HT-29 (cell line): Measurements from ENCODE around the gene KCNN4. TPM values are rescaled to one million over a fixed set of nuclear protein-coding genes. Genes with fewer than 3 reads are reported as not detected.

Experiments used
- DNase-seq: peaks from one replicate; pipeline ENCODE4 v3.0.0-alpha.2; 2015; ENCODE audit warnings: low spot score
- total RNA-seq: library from RNA; depleted of rRNA; stranded (reverse); fragments of >200 nt; shearing (Covaris generic); gene quantifications from 2 replicates; pipeline ENCODE4 v1.2.3, GENCODE V29; 2014; rRNA removed

The KCNN4 gene
- total RNA-seq, 1 experiment from 2014 or later, result not detected

GRCh38 chr19:43719378-43719868, 61.4 kb downstream of the KCNN4 start:
- no peak for DNase-seq

GRCh38 chr19:43718627-43719377, 62.0 kb downstream of the KCNN4 start:
- no peak for DNase-seq

Other genes with a start within 250 kb of the KCNN4 start
- gene ZNF575, start 247.8 kb downstream of the KCNN4 start, total RNA-seq, result 0.08 TPM in 2 replicates
- gene XRCC1, start 205.4 kb downstream of the KCNN4 start, total RNA-seq, result 59.7 and 60.1 TPM in 2 replicates
- gene PINLYP, start 205.2 kb downstream of the KCNN4 start, total RNA-seq, result 0.03 TPM in 1 of 2 replicates, not detected in the other
- gene IRGQ, start 184.8 kb downstream of the KCNN4 start, total RNA-seq, result 23.0 and 26.0 TPM in 2 replicates
- 29.6 and 41.8 TPM in 2 replicates for gene ZNF576, start 184.4 kb downstream of the KCNN4 start, total RNA-seq
- gene SRRM5, start 168.9 kb downstream of the KCNN4 start, total RNA-seq, result 0.50 and 0.74 TPM in 2 replicates
- 92.9 and 100 TPM in 2 replicates for gene ZNF428, start 161.3 kb downstream of the KCNN4 start, total RNA-seq
- gene CADM4, start 141.1 kb downstream of the KCNN4 start, total RNA-seq, result 2.7 and 6.4 TPM in 2 replicates
- gene PLAUR, start 110.8 kb downstream of the KCNN4 start, total RNA-seq, result 174 and 190 TPM in 2 replicates
- gene IRGC, start 64.9 kb downstream of the KCNN4 start, total RNA-seq, result 0.08 TPM in 1 of 2 replicates, not detected in the other
- gene SMG9, start 26.0 kb downstream of the KCNN4 start, total RNA-seq, result 89.4 and 99.7 TPM in 2 replicates
- gene LYPD5, start 21.5 kb upstream of the KCNN4 start, total RNA-seq, result 0.05 and 0.23 TPM in 2 replicates
- gene ZNF283, start 46.3 kb upstream of the KCNN4 start, total RNA-seq, result 5.1 and 10.9 TPM in 2 replicates
- gene ZNF404, start 103.0 kb upstream of the KCNN4 start, total RNA-seq, result not detected in 2 replicates
- gene ZNF45, start 154.3 kb upstream of the KCNN4 start, total RNA-seq, result 8.4 and 9.3 TPM in 2 replicates
- 0.68 and 0.97 TPM in 2 replicates for gene ZNF221, start 170.3 kb upstream of the KCNN4 start, total RNA-seq
- 3.2 and 5.7 TPM in 2 replicates for gene ZNF155, start 203.2 kb upstream of the KCNN4 start, total RNA-seq
- gene ZNF230, start 222.0 kb upstream of the KCNN4 start, total RNA-seq, result 0.53 and 1.8 TPM in 2 replicates
- 1.8 and 2.0 TPM in 2 replicates for gene ZNF222, start 244.4 kb upstream of the KCNN4 start, total RNA-seq